Stomach smooth muscle (tissue), 2 donors: ENCODE results near the gene SLC16A5.

Experiments
- H3K27ac ChIP-seq: one replicate; pipeline ENCODE4 v1.7.0; 2013; ENCODE audit warnings: mild to moderate bottlenecking, low read length, inconsistent platforms
- H3K27me3 ChIP-seq, 2 donors: one replicate each; pipeline ENCODE4 v1.7.0; 2013; ENCODE audit warnings: low read length in 2 of 2; ENCODE audit not compliant: insufficient read depth in 2 of 2, control insufficient read depth in 1 of 2
- H3K36me3 ChIP-seq, 2 donors: one replicate each; pipeline ENCODE4 v1.7.0; 2013; ENCODE audit warnings: low read length in 2 of 2; ENCODE audit not compliant: control insufficient read depth in 2 of 2, insufficient read depth in 2 of 2
- H3K4me1 ChIP-seq: one replicate; pipeline ENCODE4 v1.7.0; 2013; ENCODE audit warnings: low read length; ENCODE audit not compliant: control insufficient read depth, insufficient read depth
- H3K4me3 ChIP-seq, 2 donors: one replicate each; pipeline ENCODE4 v1.7.0; 2013; ENCODE audit warnings: low read length in 2 of 2
- H3K9ac ChIP-seq, 2 donors: one replicate each; pipeline ENCODE4 v1.7.0; 2013; ENCODE audit warnings: low read length in 2 of 2, mild to moderate bottlenecking in 1 of 2
- H3K9me3 ChIP-seq, 2 donors: one replicate each; pipeline ENCODE4 v1.7.0; 2013; ENCODE audit warnings: low read length in 2 of 2; ENCODE audit not compliant: control insufficient read depth in 2 of 2
- donor health status: healthy.
- donor health status: Pancreatic carcinoma.

SLC16A5 gene

GRCh38 chr17:75049057-75049456 is 38.7 kb upstream of the SLC16A5 start:
- Histone ChIP-seq H3K27ac (no peak overlapping the region), H3K9me3 (no peaks in the 10 kb centered on the region), H3K27me3 (no peaks in the 10 kb centered on the region), H3K4me1 (peaks cover 12% of the 10 kb centered on the region), H3K36me3 (peaks cover 14 to 18% of the 10 kb centered on the region in 2 donors), H3K4me3 (no peak overlapping the region), H3K9ac (no peak overlapping the region)

GRCh38 chr17:75049706-75050105 is 38.0 kb upstream of the SLC16A5 start:
- Histone ChIP-seq H3K27ac (no peak overlapping the region), H3K36me3 (peaks cover 17 to 21% of the 10 kb centered on the region in 2 donors), H3K27me3 (no peaks in the 10 kb centered on the region), H3K4me1 (peaks cover 12% of the 10 kb centered on the region), H3K9ac (no peak overlapping the region), H3K9me3 (no peaks in the 10 kb centered on the region), H3K4me3 (no peak overlapping the region)

- H3K27me3 ChIP-seq, result no peaks in the 10 kb centered on the region
- H3K27ac ChIP-seq, result no peak overlapping the region
- H3K36me3 ChIP-seq, result peaks cover 19 to 21% of the 10 kb centered on the region in 2 donors
- peaks cover 8% of the 10 kb centered on the region for H3K4me1 ChIP-seq
- no peak overlapping the region for H3K9ac ChIP-seq
- H3K9me3 ChIP-seq, result no peaks in the 10 kb centered on the region
- no peak overlapping the region for H3K4me3 ChIP-seq
Observed at GRCh38 chr17:75051941-75052340, 35.8 kb upstream of the SLC16A5 start.

- no peak overlapping the region for H3K4me3 ChIP-seq
- no peaks in the 10 kb centered on the region for H3K27me3 ChIP-seq
- H3K9me3 ChIP-seq, result no peaks in the 10 kb centered on the region
- H3K27ac ChIP-seq, result peak overlapping the region; percentile 24
- peaks cover 8% of the 10 kb centered on the region for H3K4me1 ChIP-seq
- peak overlapping the region; percentile 3 to 13 for H3K9ac ChIP-seq
- peaks cover 35 to 42% of the 10 kb centered on the region in 2 donors for H3K36me3 ChIP-seq
Observed at GRCh38 chr17:75059369-75060345, 28.1 kb upstream of the SLC16A5 start.

GRCh38 chr17:75060434-75061054 is 27.2 kb upstream of the SLC16A5 start:
- H3K4me1 ChIP-seq, result peaks cover 8% of the 10 kb centered on the region
- H3K4me3 ChIP-seq, result no peak overlapping the region
- no peaks in the 10 kb centered on the region for H3K9me3 ChIP-seq
- no peak overlapping the region for H3K9ac ChIP-seq
- peaks cover 37 to 43% of the 10 kb centered on the region in 2 donors for H3K36me3 ChIP-seq
- H3K27me3 ChIP-seq, result no peaks in the 10 kb centered on the region
- H3K27ac ChIP-seq, result peak overlapping the region; percentile 18

GRCh38 chr17:75061055-75061438 is 26.7 kb upstream of the SLC16A5 start:
- Histone ChIP-seq H3K4me1 (peaks cover 8% of the 10 kb centered on the region), H3K9ac (no peak overlapping the region), H3K27me3 (no peaks in the 10 kb centered on the region), H3K27ac (no peak overlapping the region), H3K36me3 (peaks cover 37 to 43% of the 10 kb centered on the region in 2 donors), H3K4me3 (no peak overlapping the region), H3K9me3 (no peaks in the 10 kb centered on the region)

GRCh38 chr17:75061618-75062017 is 26.1 kb upstream of the SLC16A5 start:
- Histone ChIP-seq H3K4me3 (no peak overlapping the region), H3K4me1 (peaks cover 8% of the 10 kb centered on the region), H3K9ac (no peak overlapping the region), H3K27me3 (no peaks in the 10 kb centered on the region), H3K9me3 (no peaks in the 10 kb centered on the region), H3K36me3 (peaks cover 37 to 43% of the 10 kb centered on the region in 2 donors), H3K27ac (no peak overlapping the region)

GRCh38 chr17:75063201-75063600 is 24.6 kb upstream of the SLC16A5 start:
- Histone ChIP-seq H3K36me3 (peaks cover 37 to 43% of the 10 kb centered on the region in 2 donors), H3K4me3 (no peak overlapping the region), H3K27ac (no peak overlapping the region), H3K9me3 (no peaks in the 10 kb centered on the region), H3K9ac (no peak overlapping the region), H3K27me3 (no peaks in the 10 kb centered on the region), H3K4me1 (peaks cover 8% of the 10 kb centered on the region)

GRCh38 chr17:75063626-75064025 is 24.1 kb upstream of the SLC16A5 start:
- H3K4me3 ChIP-seq, result no peak overlapping the region
- H3K9me3 ChIP-seq, result no peaks in the 10 kb centered on the region
- no peak overlapping the region for H3K9ac ChIP-seq
- peaks cover 8% of the 10 kb centered on the region for H3K4me1 ChIP-seq
- H3K27me3 ChIP-seq, result no peaks in the 10 kb centered on the region
- peaks cover 37 to 43% of the 10 kb centered on the region in 2 donors for H3K36me3 ChIP-seq
- H3K27ac ChIP-seq, result no peak overlapping the region

GRCh38 chr17:75064040-75064439 is 23.7 kb upstream of the SLC16A5 start:
- H3K4me1 ChIP-seq, result peaks cover 8% of the 10 kb centered on the region
- H3K9ac ChIP-seq, result no peak overlapping the region
- no peak overlapping the region for H3K27ac ChIP-seq
- H3K9me3 ChIP-seq, result no peaks in the 10 kb centered on the region
- H3K36me3 ChIP-seq, result peaks cover 37 to 43% of the 10 kb centered on the region in 2 donors
- no peaks in the 10 kb centered on the region for H3K27me3 ChIP-seq
- no peak overlapping the region for H3K4me3 ChIP-seq
